OCI-LY3 (cell line): ENCODE data around the gene NDUFS6.
"Not testable (repeated sequence)": the region's sequence is repeated elsewhere in the genome, so short reads cannot be mapped to it uniquely, and the experiment has no call there.

Source experiments
- H2AFZ ChIP-seq: fragments of 200-600, 300-600 bp; shearing (Covaris generic); 2 replicates; pipeline ENCODE4 v1.6.0; 2014; ENCODE audit warnings: antibody characterized with exemption, low read depth, low read length
- H3K27ac ChIP-seq: fragments of 200-600, 300-600 bp; sonication (generic); 2 replicates; pipeline ENCODE4 v1.5.1; 2014; ENCODE audit warnings: mild to moderate bottlenecking, low read length, moderate library complexity, mixed read lengths
- H3K27me3 ChIP-seq: fragments of 200-600, 300-600 bp; sonication (generic); 2 replicates; pipeline ENCODE4 v1.6.1; 2014; ENCODE audit warnings: low read depth, low read length, mixed read lengths
- H3K36me3 ChIP-seq: fragments of 200-600, 300-600 bp; sonication (generic); replicated peaks from 2 replicates; pipeline ENCODE3; 2014; ENCODE audit warnings: low read depth, low read length, mixed read lengths
- H3K4me1 ChIP-seq: fragments of 300-600, 200-600 bp; sonication (generic); 2 replicates; pipeline ENCODE4 v1.6.1; 2014; ENCODE audit warnings: low read length, mixed read lengths
- H3K4me2 ChIP-seq: fragments of 200-600, 300-600 bp; sonication (generic); 2 replicates; pipeline ENCODE4 v1.6.1; 2014; ENCODE audit warnings: low read length, mixed read lengths
- H3K4me3 ChIP-seq: fragments of 300-600, 200-600 bp; sonication (generic); 2 replicates; pipeline ENCODE4 v1.5.1; 2014; ENCODE audit warnings: antibody characterized with exemption, mild to moderate bottlenecking, low read length, moderate library complexity
- H3K79me2 ChIP-seq: fragments of 300-600, 200-600 bp; shearing (Covaris generic); 2 replicates; pipeline ENCODE4 v1.6.1; 2014; ENCODE audit warnings: mild to moderate bottlenecking, low read length, mixed read lengths
- H3K9ac ChIP-seq: fragments of 300-600, 200-600 bp; shearing (Covaris generic); 2 replicates; pipeline ENCODE4 v1.6.0; 2014; ENCODE audit warnings: mild to moderate bottlenecking, low read length, moderate library complexity
- H3K9me3 ChIP-seq: fragments of 200-600, 300-600 bp; shearing (Covaris generic); 2 replicates; pipeline ENCODE4 v1.6.1; 2014; ENCODE audit warnings: low read length, mixed read lengths; ENCODE audit not compliant: insufficient read depth
- H4K20me1 ChIP-seq: fragments of 200-600, 300-600 bp; sonication (generic); 2 replicates; pipeline ENCODE4 v1.6.1; 2016; ENCODE audit warnings: low read length, mixed read lengths; ENCODE audit not compliant: insufficient read depth
- CTCF ChIP-seq: fragments of 200-600, 300-600 bp; sonication (generic); IDR thresholded peaks from 2 replicates; pipeline ENCODE4 v1.5.1; 2014; ENCODE audit warnings: antibody characterized with exemption, low read length, low read depth
- EZH2phosphoT487 ChIP-seq: fragments of 200-600 bp; shearing (Covaris generic); IDR thresholded peaks from 2 replicates; pipeline ENCODE4 v1.6.1; 2018; ENCODE audit warnings: antibody characterized with exemption, mixed run types, low read depth

Gene NDUFS6

DNA sequence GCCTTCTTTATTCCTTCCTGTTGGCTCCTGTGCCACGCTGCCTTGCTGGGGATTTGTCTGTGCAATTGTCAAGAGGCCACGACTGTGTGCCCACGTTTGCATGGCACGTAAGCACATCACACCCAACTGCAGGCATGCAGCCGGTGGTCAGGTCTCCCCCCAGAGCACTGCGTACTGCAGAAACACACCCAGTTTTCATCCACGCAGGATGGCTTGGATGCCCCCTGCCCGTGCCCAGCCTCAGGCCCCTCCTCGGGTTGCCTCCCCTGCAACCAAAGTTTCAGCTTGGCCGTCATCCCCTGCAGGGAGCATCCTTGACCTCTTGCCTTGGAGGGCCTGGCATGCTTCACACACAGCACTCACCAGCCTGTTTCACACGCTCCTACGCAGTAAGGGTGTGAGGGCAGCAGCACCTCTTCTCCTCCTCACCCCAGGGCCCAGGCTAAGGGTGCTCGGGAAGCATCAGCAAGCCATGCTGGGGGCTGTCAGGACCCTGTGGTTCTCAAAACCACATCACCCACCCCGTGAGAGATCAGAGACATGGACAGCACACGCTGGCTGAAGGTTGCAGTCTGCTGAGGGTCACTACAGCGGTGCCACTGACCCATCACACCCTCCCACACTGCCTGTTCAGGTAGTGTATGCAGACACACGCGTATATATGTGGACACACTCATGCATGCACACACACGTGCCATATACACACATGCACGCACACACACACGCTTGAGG lies 4.7 kb upstream of the NDUFS6 start:
- Histone ChIP-seq H3K27ac (no peak overlapping the region), H3K9me3 (no peaks in the 10 kb centered on the region), H4K20me1 (no peaks in the 10 kb centered on the region), H2AFZ (no peak overlapping the region), H3K36me3 (peaks cover 9% of the 10 kb centered on the region), H3K4me1 (peaks cover 20% of the 10 kb centered on the region), H3K79me2 (peaks cover 37% of the 10 kb centered on the region), H3K4me2 (no peak overlapping the region), H3K9ac (no peak overlapping the region), H3K4me3 (no peak overlapping the region), H3K27me3 (no peaks in the 10 kb centered on the region)
- TF ChIP-seq CTCF (no peak), EZH2phosphoT487 (no peak)

DNA sequence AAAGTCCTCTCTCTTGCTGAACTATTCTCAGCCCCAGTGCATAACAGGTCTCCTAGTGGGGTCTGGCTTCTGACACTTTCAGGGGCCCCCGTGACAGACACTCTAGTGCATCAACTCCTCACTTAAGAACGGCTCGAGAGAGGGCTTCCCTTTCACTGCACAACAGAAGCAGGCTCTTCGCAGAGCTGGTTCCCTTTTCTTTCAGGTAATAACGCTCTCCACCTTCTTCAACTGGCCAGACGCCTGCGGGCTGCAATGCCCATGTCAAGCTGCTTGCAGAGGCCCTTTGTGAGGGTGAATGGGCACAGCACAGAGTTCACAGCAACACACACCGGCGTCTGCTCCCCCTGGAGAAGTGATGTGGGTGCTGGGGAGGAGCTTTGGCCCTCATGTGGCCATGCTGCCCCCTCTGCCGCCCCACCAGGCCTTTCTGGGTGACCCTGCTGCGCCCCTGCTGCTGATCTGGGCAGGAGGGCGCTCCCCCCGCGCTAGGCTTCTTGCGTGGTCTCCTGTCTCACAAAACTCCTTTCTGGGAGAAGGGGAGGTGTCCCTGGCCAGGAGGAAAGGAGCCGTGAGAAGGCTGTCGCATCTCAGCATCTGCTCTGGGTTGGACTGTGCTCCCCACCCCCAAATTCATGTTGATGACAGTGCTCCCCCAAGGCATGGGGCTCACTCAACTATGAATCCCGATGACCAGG lies 4.0 kb upstream of the NDUFS6 start:
- H2AFZ ChIP-seq = no peak overlapping the region
- H3K27me3 ChIP-seq = no peaks in the 10 kb centered on the region
- no peak overlapping the region for H3K9ac ChIP-seq
- no peaks in the 10 kb centered on the region for H4K20me1 ChIP-seq
- no peaks in the 10 kb centered on the region for H3K9me3 ChIP-seq
- no peak overlapping the region for H3K4me2 ChIP-seq
- peaks cover 9% of the 10 kb centered on the region for H3K36me3 ChIP-seq
- TF ChIP-seq EZH2phosphoT487 = no peak
- no peak for TF ChIP-seq CTCF
- H3K4me3 ChIP-seq = no peak overlapping the region
- peaks cover 44% of the 10 kb centered on the region for H3K79me2 ChIP-seq
- no peak overlapping the region for H3K27ac ChIP-seq
- peaks cover 20% of the 10 kb centered on the region for H3K4me1 ChIP-seq

- peaks cover 11% of the 10 kb centered on the region for H3K36me3 ChIP-seq
- H3K9ac ChIP-seq = no peak overlapping the region
These were observed 3.4 kb upstream of the NDUFS6 start for GRCh38 chr5:1797855-1798254.

GRCh38 chr5:1798589-1798988 lies 2.6 kb upstream of the NDUFS6 start:
- not testable (repeated sequence) for H3K27me3 ChIP-seq, H3K4me1 ChIP-seq, H3K9me3 ChIP-seq, H2AFZ ChIP-seq, H4K20me1 ChIP-seq
- peak overlapping the region; percentile 45; the same call in 1 of the 2 replicates for H3K27ac ChIP-seq
- peaks cover 16% of the 10 kb centered on the region for H3K36me3 ChIP-seq
- H3K9ac ChIP-seq = peak overlapping the region; percentile 73
- H3K4me3 ChIP-seq = peak overlapping the region; percentile 97
- H3K79me2 ChIP-seq = peaks cover 58% of the 10 kb centered on the region
- H3K4me2 ChIP-seq = peak overlapping the region; percentile 88

More at GRCh38 chr5:1797855-1798254, 3.4 kb upstream of the NDUFS6 start:
- Histone ChIP-seq H3K4me1 (peaks cover 14% of the 10 kb centered on the region), H2AFZ (no peak overlapping the region), H3K27ac (no peak overlapping the region), H3K27me3 (no peaks in the 10 kb centered on the region), H4K20me1 (no peaks in the 10 kb centered on the region), H3K79me2 (peaks cover 50% of the 10 kb centered on the region), H3K4me3 (no peak overlapping the region), H3K9me3 (no peaks in the 10 kb centered on the region), H3K4me2 (no peak overlapping the region)
- TF ChIP-seq EZH2phosphoT487 (no peak), CTCF (no peak)
